CD4-positive, alpha-beta T cell treated with Interleukin-6 for 4 hours (primary cell): ENCODE data around the gene PTPRH.
A peak's percentile ranks its signal among the peaks of the same experiment; 100 is the strongest.
"Not testable (repeated sequence)": the region's sequence is repeated elsewhere in the genome, so short reads cannot be mapped to it uniquely, and the experiment has no call there.

Experiments used
- DNase-seq: peaks from one replicate; pipeline ENCODE4 v3.0.0-alpha.2; 2020; ENCODE audit warnings: mixed read lengths

PTPRH gene

DNA sequence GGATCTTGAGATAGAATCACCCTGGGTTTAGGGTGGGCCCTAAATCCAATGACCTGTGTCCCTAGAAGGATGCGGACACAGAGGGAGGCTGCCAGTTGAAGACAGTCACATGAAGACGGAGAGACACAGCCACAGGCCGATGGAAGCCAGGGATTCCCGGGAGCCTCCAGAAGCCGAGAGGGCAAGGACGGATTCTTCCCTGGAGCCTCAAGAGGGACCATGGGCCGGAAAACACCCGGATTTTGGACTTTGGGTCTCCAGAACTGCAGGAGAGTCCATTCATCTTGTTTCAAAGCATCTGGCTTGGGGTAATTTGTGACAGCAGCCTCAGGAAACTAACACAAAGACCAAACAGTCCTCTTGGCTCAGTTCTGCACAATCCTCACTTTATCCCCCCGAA, 17.0 kb upstream of the PTPRH start:
- no peak for DNase-seq

DNA sequence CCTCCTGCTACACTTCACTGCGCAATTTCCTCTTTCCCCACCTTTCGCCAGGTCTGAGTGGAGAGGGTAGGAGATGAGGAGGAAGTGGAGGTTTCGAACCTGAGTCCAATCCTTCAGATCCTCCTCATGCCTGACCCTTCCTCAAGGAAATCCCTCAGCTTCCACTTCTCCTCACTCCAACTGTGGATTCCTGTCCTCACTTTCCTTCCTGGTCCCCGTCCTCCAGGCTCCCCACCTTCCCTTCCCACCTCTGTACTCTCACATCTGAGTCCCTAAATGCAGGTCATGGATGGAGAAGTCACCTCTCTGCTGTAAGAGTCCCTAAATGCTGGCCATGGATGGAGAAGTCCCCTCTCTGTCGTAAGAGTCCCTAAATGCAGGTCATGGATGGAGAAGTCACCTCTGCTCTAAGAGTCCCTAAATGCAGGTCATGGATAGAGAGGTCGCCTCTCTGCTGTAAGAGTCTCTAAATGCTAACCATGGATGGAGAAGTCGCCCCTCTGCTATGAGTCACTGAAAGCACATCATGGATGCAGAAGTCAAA, 16.2 kb upstream of the PTPRH start:
- no peak for DNase-seq

DNA sequence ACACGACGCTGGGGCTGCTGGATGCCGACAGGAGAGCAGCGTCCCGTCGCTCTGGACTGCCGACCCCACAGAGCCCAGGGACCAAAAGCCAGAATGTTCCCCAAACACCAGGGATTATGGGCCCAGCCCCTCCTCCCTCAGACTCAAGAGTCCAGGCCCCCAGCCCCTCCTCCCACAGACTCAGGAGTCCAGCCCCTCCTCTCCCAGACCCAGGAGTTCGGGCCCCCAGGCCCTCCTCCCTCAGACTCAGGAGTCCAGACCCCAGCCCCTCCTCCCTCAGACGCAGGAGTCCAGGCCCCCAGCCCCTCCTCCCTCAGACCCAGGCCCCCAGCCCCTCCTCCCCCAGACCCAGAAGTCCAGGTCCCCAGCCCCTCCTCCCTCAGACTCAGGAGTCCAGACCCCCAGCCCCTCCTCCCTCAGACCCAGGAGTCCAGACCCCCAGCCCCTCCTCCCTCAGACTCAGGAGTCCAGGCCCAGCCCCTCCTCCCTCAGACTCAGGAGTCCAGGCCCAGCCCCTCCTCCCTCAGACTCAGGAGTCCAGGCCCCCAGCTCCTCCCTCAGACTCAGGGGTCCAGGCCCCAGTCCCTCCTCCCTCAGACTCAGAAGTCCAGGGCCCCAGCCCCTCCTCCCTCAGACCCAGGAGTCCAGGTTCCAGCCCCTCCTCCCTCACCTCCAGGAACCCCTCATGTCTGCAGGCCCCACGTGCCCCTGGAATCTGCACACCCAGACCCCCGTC, 15.5 kb upstream of the PTPRH start:
- DNase-seq = not testable (repeated sequence)

DNA sequence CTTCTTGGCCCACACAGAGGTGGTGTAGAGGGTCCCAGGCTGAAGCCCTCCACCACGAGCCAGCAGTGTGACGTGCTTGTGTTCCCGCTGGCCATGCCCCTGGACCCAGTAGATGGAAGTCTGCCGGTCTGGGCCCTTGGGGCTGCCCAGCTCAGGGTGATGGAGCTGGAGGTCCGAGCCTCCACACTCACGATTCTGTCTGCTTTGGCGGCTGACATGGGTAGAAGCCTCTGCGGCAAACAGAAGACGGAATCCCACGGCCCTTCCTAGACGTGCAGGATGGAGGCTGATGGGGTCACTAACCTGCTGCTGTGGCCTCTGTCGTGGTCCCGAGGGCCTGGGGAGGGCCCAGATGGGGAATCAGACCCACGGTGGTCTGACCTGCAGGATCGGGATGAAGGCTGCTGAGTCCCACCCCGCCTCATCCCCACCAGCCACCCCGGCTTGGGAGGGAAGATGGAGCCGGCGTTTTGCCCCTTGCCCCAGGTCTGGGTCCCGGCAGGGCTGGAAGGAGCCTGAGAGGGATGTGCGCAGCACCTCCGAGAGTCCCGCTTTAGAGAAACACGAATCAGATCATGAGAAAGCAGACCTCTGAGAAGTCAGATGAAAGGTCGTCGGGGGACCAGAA, 14.9 kb upstream of the PTPRH start:
- DNase-seq = no peak

DNA sequence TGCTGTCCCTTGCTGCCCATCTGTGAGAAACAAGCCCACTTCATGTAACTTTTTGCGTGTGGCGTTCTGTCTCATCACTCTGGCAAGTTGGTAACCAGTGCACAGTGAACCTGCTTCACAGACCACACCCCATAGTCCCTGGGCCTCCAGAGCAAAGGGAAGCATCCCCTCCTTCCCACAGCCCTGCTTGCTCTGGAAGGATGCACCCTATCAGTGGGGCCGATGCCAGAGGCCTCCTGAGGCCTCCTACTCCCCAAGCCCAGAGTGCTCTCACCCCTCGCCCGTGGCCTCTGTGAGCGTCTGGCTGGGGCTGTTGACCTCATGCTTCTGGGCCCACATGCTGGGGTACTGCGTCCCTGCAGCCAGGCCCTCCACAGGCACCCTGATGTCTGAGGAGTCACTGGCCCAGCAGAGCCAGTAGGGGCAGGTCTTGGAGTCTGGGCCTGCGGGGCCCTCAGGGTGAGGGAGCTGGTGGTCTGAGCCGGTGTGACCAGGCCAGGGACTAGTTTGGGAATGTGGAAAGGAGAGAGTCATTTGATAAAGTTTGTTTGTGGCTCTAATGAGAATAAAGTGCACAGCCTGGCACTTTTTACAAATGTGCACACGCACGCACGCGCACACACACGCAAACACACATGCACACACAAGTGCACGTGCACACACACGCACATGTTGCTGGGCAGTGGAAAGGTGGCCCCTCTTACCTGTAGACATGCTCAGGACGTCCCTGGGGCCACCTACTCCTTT, 14.2 kb upstream of the PTPRH start:
- no peak for DNase-seq

DNA sequence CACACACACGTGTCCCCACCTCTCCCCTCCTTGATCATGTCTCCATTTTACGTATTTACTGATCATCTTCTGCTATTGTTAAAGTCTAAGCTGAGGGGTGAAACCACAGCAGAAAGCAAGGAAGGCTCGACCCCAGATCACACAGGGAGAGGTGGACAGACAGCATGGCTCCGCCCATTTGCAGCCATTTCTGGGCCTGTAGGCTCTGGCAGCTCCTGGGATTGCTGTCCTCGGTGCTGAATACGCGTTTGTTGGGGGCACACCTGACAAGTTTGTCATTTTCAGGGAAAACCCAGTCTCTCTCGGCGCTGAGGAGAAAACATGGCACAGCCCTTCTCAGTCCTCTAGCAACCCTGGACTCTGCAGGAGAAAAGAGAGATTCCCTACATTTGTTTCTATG, 11.2 kb upstream of the PTPRH start:
- no peak for DNase-seq

DNA sequence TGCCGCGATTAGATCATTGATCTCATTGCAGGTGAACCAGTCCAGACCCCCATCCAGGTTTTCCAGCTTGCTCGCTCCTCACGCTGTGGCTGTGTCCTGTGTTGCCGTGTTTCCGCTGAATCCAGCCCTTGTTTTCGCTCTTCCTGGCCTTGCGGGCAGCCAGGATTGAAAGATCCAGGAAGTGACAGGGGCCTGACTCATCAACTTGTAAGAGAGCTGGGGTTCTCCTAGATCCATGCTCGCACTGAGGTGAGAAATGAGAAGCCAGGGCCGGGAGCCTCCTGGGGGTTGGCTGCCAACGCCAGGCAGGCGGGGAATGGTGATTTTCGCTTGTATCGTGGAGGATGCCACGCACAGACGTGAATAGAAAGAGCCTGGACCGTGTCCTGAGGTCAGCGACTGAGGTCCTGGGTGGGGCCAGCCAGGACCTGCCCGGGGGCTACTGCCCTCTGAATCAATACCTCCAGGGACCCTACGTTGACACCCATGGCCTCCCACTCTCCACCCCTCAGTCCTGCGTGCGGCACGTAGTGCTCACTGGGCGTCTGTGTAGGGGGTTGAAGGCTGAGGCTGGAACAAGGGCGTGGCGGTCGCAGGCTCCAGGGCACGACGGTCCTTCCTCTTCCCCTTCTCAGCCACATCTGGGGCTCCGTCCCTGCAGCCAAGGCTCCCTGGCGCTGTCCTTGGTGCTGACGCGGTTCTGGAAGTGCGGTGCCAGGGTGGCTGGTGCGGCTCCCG, 7.3 kb upstream of the PTPRH start:
- peak; percentile 56 for DNase-seq

DNA sequence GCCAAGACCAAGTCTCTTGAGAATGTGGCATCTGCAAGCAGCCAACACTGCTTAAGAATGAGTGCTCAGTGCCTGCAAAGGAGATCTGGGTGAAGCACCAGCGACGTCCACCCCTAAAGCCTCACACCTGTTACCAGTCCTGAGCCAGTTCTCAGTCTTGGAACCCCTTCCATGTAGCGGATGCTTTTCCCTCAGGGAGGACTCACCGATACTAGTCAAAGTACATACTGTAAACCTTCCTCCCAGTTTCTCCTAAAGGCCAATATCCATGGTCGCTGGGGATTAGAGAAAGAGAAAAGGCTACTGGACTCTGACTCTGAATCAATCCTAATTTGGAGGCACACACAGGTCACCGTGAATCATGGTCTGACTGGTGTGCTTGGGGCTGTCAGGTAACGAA, 4.2 kb upstream of the PTPRH start:
- no peak for DNase-seq

DNA sequence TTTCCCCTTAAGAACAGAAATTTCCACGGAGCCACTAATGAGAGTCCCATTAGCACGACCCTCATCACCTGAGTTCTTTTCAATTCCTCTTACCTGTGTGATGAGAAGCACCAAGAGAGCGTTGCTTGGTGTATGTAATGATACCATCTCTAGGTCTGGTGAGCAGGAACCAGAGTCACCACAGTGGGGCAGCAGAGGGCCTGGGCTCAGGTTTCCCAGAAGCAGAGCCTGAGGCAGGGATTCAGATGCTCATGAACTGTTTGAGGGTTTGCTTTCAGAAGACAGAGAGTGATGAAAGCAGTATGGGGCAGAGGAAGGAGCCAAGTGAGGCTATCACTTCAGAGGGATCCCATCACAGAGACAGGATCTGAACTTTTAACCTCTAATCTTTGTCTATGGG, 3.1 kb upstream of the PTPRH start:
- DNase-seq = peak; percentile 54

DNA sequence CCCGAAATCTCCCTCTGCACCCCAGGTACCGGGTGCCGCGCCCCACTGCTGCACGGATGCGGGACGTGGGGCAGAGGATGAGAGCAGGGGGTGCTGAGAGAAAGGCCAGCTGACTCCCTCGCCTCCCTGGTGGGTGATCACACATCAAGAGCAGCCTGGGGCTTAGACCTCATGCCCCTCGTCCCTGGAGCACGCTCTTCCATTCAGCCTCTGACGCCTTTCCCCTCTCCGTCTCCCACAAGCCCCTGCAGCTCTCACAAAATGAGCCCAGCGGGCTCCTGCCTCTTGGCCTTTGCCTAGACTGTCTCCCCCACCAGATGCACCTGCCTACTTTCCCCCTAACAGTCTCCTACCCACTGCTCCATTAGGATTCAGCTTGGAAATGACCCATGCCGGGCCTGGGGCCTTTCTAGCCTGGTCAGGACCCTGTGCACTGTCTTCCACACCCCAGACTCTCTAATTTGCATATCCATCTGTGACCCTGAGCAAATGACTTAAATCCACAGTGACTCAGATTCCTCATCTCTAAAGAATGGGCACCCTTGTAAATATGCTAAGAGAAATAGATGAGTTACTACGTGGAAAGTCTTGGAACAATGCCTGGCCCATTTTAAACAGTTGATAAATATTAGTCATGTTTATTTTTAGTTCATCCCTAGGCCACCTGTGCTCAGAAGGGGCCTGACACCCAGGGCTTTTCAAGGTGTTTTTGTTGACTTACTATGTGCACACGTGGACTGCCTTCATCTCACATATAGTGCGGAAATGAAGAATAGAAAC, 582 bp upstream of the PTPRH start:
- no peak for DNase-seq

DNA sequence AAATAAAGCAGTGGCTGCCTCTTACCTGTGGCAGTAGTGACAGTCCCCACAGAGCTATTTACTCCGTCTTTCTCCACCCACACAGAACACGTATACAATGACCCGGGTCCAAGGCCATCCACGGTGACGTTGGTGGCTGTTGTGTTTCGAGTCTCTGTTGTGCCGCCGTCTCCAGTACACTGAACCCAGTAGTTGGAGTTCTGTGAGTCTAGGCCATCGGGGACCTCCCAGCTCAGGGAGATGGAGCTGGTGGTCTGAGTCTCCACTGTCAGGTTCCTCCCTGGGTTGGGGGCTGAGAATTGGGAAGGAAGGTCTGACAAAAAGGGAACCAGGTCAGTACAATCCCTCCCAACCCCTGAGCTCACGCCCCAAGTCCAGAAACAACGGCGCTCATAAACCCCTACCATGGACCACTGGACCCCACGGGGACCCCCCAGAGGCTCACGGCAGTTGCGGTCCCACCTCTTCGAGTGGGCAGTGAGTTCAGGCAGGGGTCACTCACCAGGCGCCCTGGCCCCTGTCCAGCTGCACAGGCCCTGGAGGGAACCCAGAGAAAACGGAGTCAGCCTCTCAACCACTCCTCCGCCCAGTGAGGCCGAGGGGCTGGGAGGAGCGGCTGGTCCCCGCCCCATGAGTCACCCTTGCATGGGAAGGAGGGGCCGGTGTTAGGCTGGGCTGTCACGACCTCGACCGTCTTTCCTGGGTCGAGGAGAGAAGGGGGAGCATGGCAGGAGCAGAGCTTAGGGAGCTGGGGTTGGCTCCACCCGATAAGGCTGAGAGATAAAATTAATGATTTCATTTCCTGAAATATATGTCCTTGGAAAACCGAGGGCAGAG, 2.4 kb downstream of the PTPRH start:
- DNase-seq = peak; percentile 34

DNA sequence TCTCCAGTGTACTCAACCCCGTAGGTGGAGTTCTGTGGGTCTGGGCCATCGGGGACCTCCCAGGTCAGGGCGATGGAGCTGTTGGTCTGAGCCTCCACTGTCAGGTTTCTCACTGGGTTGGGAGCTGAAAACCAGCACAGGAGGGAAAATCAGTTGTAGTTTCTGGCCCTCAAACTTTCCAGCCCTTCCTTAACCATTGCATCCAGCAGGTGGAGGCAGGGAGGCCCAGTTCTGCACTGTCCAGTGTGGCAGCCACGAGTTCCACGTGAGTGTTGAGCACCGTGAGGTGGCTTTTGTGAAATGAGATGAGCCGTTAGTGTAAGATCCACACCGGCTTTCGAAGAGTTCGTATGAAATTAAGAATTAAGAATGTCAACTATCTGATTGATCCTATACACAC, 7.1 kb downstream of the PTPRH start:
- DNase-seq = peak; percentile 33

DNA sequence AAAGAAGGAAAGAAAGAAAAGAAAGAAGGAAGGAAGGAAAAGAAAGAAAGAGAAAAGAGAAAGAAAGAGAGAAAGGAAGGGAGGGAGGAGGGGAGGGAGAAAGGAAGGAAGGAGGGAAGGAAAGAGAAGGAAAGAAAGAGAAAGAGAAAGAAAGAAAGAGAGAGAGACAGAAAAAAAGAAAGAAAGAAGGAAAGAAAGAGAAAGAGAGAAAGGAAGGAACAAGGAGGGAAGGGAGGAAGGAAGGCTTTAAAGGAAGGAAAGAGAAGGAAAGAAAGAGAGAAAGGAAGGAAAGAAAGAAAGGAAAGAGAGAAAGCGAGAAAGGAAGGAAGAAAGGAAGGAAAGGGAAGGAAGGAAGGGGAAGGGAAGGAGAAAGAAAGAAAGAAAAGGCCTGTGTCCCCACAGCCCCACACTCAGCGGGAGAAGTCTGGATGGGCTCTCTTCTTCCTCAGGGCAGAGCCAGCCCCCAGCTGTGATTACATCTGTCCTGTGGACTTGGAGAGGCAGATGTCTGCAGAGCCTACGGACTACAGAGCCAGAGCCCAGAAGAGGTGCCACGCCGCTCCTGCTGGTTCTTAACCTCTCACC, 9.6 kb downstream of the PTPRH start:
- no peak for DNase-seq

DNA sequence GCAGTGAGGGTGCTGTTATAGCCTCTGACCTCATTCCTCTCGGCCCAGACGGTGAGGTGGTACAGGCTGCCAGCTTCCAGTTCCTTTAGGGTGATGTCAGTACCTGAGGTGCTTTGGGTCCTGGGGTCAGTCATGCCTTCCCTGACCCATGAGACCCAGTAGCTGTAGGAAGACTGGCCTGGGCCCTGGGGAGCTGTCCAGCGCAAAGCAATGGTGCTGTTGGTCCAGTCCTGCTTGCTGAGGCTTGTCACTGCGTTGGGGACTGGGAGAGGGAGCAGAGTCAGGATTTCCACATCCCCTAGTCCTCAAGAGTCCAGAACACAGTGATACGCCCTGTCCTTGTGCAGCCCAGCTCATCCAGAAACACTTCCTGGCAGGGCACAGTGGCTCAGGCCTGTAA, 10.7 kb downstream of the PTPRH start:
- no peak for DNase-seq

DNA sequence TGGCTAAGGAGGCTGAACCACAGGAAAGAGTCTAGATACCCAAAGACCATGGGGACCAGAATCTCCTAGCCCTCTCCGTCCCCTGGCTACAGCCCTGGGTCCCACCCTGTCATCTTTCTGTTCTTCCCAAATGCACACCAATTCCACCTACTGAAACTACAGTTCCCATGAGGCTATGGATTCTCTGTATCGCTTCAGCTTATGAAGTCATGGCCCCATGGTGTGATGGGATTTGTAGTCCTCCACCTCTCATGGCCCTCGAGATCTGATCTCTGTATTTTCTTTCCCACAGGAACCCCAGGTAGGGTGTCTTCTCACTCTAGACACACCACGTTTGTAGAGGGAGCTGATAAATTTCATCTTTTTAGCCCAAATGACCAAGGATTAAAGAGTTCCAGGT, 11.8 kb downstream of the PTPRH start:
- no peak for DNase-seq

DNA sequence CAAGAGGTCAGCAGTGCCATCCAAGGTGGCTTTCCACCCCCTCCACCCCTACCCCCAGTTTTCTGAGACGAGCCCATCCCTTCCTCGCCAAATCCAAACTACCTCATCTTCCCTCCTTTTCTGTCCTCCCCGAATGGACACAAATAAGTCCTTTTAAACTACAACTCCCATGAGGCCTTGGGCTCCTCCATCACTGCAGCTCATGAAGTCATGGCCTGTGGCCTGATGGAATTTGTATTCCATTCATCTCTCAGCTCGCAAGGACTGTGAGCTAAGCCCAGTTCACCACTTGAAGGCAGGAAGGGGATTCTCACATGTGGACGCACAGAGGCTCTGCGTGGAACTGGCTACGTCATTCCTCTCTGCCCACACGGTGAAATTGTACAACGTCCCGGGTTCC, 12.5 kb downstream of the PTPRH start:
- no peak for DNase-seq

DNA sequence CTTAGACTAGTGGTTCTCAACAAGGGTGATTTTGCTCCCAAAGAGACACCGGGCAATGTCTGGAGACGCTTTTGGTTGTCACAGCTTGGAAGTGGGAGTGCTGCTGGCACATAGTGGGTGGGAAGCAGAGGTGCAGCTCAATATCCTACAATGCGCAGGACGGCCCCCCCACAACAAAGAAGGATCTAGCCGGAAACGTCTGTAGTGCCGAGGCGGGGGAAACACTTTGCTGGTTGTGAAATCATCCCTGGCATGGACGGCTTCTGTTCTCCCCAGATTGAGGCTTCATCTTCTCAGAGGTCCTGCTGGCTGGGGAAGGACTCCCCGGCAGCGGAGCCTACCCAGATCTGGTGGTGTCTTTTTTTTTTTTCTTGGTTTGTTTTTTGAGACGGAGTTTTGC, 15.8 kb downstream of the PTPRH start:
- DNase-seq = no peak

DNA sequence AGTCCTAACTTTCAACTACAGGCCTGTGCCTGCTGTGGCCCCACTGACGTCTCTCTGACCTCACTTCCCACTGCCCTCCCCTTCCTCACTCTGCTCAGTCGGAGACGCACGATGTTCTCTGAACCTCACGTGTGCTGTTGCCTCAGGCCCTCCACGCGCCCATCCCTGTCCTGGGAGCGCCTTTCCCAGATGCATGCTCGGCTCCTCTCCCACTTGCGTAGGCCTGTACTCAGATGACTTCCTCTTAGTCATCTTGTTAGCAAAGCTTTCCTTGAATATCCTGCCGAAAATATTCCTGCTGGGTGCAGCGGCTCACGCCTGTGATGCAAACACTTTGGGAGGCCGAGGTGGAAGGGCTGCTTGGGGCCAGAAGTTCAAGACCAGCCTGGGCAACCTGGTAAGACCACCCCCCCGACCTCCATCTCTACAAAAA, 19.9 kb downstream of the PTPRH start:
- no peak for DNase-seq

DNA sequence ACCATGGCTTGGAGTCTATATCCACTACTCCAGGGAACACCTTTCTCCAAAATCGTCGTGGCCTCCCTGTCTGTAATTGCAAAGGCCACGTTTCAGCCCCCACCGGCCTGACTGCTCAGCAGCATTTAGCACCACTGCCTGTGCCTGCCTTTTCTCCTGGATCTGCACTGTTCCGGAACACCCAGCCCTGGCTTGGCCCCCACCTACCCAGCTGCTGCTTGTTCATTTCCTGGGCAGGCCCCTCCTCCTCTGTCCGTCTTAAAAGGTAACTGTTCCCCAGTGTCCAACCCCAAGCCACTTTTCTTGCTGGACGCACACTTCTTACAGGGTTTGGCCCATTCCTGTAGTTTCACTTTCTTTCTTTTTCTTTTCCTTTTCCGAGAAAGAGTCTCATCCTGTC, 20.7 kb downstream of the PTPRH start:
- DNase-seq = no peak

DNA sequence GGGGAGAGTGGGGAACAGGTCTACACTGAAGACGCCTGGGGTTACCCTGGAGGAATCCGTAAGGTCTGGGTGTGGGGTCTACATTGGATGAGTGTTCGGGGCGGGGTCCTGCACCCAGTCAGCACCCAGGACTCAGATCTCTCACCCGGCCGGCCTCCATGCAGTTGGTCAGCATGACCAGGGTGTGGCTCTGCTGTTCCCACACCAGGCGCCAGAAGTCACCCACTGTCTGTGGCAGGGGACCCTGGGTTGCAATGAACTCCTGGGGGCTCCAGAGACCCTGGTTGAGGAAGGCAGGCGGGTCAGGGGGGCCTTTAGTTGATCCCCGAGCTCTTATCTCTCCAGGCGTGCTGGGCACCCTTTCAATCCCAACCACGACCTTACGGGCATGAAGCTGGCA, 23.2 kb downstream of the PTPRH start:
- DNase-seq = no peak

DNA sequence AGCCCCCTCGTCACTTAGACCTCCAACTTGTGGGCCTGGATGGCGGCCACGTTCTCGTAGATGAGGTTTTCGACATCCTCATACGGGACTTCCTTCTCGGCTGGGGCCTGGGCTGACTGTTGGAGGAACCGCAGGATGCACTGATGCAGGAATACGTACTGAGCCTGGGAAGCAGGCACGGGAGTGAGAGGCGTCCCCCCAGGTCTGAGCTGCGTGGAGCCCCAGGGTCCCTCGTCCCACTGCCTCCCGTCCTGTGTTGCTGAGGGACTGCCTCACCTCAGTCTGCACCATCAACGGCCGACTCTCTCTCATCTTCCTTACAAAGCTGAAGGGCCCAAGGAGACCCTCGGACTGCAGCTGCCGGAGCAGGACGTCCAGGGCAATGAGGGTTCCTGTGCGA, 27.6 kb downstream of the PTPRH start:
- no peak for DNase-seq
